Bronchial epithelial cell (primary cell): ENCODE results near the gene TPST1. TPM values are rescaled to one million over a fixed set of nuclear protein-coding genes. Genes with fewer than 3 reads are reported as not detected.
"Not testable (repeated sequence)": the region's sequence is repeated elsewhere in the genome, so short reads cannot be mapped to it uniquely, and the experiment has no call there.

Source experiments
- DNase-seq: peaks from one replicate; pipeline ENCODE4 v3.0.0-alpha.2; 2010; ENCODE audit warnings: low read depth
- FAIRE-seq: peaks from 2 replicates; lab custom pipeline; 2011; peaks lifted over from hg19 to GRCh38; lab: Jason Lieb, UNC
- H3K27me3 ChIP-seq: 2 replicates; pipeline ENCODE4 v1.5.1; 2011; ENCODE audit warnings: low read length; ENCODE audit not compliant: control insufficient read depth, insufficient read depth
- H3K36me3 ChIP-seq: 2 replicates; pipeline ENCODE4 v1.5.1; 2011; ENCODE audit warnings: low read length; ENCODE audit not compliant: control insufficient read depth, insufficient read depth
- H3K4me3 ChIP-seq: 2 replicates; pipeline ENCODE4 v1.5.1; 2011; ENCODE audit warnings: mild to moderate bottlenecking, low read depth, low read length, control low read depth
- total RNA-seq: library from RNA; depleted of rRNA; stranded (reverse); fragments of >200 nt; gene quantifications from 2 replicates; pipeline ENCODE4 v1.2.1, GENCODE V29; 2014
- TF ChIP-seq, protein P1 (sequence below): IDR thresholded peaks from 2 replicates; pipeline ENCODE4 v1.5.1; 2011; ENCODE audit warnings: mild to moderate bottlenecking, moderate library complexity, low read length, control low read depth, inconsistent platforms; ENCODE audit not compliant: insufficient read depth, severe bottlenecking

TPST1 gene
- total RNA-seq, 1 donor from 2014 or later, result 24.7 TPM

- FAIRE-seq, result no peak
- peaks cover 2% of the 10 kb centered on the region for H3K36me3 ChIP-seq
- no peak overlapping the region for H3K4me3 ChIP-seq
Observed at GRCh38 chr7:66380272-66380888, 175.2 kb downstream of the TPST1 start.

GRCh38 chr7:66382182-66382923, 177.2 kb downstream of the TPST1 start:
- not testable (repeated sequence) for DNase-seq, FAIRE-seq, H3K36me3 ChIP-seq, H3K27me3 ChIP-seq, H3K4me3 ChIP-seq

More at GRCh38 chr7:66380272-66380888, 175.2 kb downstream of the TPST1 start:
- TF ChIP-seq, protein P1, sequence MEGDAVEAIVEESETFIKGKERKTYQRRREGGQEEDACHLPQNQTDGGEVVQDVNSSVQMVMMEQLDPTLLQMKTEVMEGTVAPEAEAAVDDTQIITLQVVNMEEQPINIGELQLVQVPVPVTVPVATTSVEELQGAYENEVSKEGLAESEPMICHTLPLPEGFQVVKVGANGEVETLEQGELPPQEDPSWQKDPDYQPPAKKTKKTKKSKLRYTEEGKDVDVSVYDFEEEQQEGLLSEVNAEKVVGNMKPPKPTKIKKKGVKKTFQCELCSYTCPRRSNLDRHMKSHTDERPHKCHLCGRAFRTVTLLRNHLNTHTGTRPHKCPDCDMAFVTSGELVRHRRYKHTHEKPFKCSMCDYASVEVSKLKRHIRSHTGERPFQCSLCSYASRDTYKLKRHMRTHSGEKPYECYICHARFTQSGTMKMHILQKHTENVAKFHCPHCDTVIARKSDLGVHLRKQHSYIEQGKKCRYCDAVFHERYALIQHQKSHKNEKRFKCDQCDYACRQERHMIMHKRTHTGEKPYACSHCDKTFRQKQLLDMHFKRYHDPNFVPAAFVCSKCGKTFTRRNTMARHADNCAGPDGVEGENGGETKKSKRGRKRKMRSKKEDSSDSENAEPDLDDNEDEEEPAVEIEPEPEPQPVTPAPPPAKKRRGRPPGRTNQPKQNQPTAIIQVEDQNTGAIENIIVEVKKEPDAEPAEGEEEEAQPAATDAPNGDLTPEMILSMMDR, result no peak
- no peaks in the 10 kb centered on the region for H3K27me3 ChIP-seq
- DNase-seq, result peak; percentile 87

DNA sequence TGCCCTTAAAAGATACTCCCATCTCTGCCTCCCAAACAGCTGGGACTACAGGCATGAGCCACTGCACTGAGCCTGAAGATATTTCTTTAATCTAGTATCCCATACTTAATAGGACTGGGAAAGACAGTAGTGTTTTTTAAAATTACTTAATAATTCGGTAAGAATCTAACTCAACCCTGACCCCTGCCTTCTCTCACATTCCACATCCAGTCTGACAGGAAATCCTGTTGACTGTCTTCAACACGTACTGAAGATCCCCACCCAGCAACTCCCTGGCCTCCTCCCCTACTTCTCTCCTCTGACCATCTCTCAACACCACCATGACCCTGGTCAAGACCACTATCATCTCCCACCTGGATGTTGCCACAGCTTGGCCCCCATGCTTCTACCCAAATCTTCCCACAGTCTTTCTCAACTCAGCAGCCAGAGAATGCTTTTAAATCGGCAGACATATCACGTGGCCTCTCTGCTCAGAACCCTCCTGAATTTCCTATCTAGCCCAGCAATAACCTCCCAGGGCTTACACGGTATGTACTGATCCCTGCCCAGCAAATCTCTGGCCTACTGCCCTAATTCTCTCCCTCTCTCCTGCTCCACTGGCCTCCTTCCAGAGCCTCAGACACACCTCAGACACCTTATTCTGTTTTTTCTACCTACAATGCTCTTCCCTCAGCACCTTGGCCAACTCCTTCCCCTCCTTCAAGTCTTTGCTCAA, 180.2 kb downstream of the TPST1 start:
- FAIRE-seq, H3K27me3 ChIP-seq, H3K36me3 ChIP-seq, H3K4me3 ChIP-seq: not testable (repeated sequence)
- peak; percentile 14 for DNase-seq

- H3K4me3 ChIP-seq, H3K27me3 ChIP-seq, FAIRE-seq, H3K36me3 ChIP-seq: not testable (repeated sequence)
- DNase-seq, result peak; percentile 88
Observed at GRCh38 chr7:66395128-66395571, 190.0 kb downstream of the TPST1 start.

GRCh38 chr7:66396052-66396451, 190.9 kb downstream of the TPST1 start:
- FAIRE-seq, H3K27me3 ChIP-seq, DNase-seq, H3K36me3 ChIP-seq, H3K4me3 ChIP-seq: not testable (repeated sequence)

GRCh38 chr7:66398841-66399240, 193.7 kb downstream of the TPST1 start:
- not testable (repeated sequence) for H3K4me3 ChIP-seq, H3K36me3 ChIP-seq, H3K27me3 ChIP-seq, FAIRE-seq
- DNase-seq, result peak; percentile 26

GRCh38 chr7:66399566-66399965, 194.4 kb downstream of the TPST1 start:
- H3K4me3 ChIP-seq, result no peak overlapping the region
- TF ChIP-seq, protein P1, result no peak
- FAIRE-seq (no peak), DNase-seq (peak; percentile 26)
- H3K27me3 ChIP-seq, result no peaks in the 10 kb centered on the region
- H3K36me3 ChIP-seq, result no peaks in the 10 kb centered on the region

- FAIRE-seq (no peak), DNase-seq (no peak)
- no peak overlapping the region for H3K4me3 ChIP-seq
- TF ChIP-seq, protein P1, result no peak
- no peaks in the 10 kb centered on the region for H3K36me3 ChIP-seq
- no peaks in the 10 kb centered on the region for H3K27me3 ChIP-seq
Observed at GRCh38 chr7:66400400-66400799, 195.3 kb downstream of the TPST1 start.

DNA sequence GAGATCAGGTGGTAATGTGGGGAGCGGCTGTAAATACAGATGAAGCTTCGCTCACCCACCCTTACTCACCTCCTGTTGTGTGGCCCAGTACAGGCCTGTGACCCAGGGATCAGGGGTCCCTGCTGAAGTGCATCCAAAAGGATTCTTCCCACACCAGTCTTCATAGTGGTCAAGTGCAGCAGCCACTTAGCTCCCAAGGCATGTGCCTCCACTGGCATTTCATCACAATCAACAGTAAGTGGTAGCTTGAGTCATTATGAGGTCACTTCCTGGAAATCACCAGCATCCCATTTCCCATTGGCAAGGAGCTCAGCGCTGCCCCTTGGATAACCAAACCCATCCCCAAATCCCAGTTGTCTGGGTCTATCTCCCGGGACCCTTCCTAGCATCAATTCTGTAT, 196.0 kb downstream of the TPST1 start:
- peak; percentile 48 for DNase-seq
- H3K36me3 ChIP-seq, H3K27me3 ChIP-seq, H3K4me3 ChIP-seq, FAIRE-seq: not testable (repeated sequence)

- not testable (repeated sequence) for H3K27me3 ChIP-seq, FAIRE-seq, DNase-seq, H3K36me3 ChIP-seq, H3K4me3 ChIP-seq
Observed at GRCh38 chr7:66401932-66402331, 196.8 kb downstream of the TPST1 start.
